GM19395 (cell line): ENCODE measurements around the gene TMEM135.
"Not testable (repeated sequence)": the region's sequence is repeated elsewhere in the genome, so short reads cannot be mapped to it uniquely, and the experiment has no call there.

Experiments used
- ATAC-seq: cut with Tn5 transposase; IDR thresholded peaks from one replicate; pipeline ENCODE4 v1.9.1; 2021; ENCODE audit warnings: mild to moderate bottlenecking, moderate library complexity; ENCODE audit not compliant: unreplicated experiment

The TMEM135 gene

DNA sequence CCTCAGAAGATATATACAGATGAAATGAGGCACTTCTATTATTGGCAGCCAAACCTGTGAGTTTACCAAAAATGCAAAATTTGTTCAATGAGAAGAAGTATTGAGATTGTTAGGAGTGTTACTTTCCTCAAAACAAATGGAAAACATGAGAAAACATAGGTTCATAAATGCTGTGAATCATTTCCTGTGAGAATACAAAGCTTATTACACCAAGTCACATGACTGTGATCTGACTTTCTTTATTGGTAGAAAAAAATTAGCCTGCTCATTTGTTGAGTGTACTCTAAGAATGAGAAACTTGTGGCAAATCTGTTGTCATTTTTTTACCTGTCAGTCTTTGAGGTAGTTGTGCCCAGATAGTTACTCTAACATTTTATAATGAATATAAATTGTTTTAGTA, 215.1 kb downstream of the TMEM135 start:
- no peak for ATAC-seq

DNA sequence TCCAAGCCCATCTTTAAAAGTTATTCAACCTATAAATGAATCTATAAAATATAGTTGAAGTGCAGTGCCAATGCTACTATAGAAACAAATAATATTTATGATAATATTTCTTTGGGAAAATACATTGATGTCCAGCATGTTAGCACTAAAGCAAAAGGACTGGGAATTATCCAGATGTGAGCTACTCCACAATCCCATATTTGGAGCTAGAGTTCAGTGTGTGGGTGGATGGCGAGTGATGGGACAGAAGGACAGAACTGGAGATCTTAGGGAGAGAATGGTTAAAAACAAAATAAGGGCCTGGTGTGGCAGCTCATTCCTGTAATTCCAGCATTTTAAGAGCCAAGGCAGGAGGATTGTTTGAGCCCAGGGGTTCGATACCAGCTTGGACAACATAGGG, 216.8 kb downstream of the TMEM135 start:
- ATAC-seq: no peak

DNA sequence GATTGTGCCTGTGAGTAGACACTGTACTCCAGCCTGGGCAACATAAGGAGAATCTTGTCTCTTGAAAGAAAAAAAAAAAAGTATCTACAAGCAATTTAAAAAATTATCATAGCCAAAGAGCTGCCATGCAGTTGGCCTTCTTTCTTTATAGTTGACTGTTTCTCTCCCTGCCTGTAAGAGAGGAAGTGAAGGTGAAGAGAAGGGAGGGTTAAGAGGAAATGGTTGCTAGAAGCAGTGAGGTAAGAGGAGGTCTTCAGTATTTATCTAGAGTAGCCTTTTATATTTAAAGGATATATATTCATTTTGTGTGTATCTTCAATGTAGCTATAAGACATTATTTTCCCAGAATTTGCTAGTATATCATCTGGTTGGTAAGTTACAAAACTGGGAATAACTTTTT, 217.9 kb downstream of the TMEM135 start:
- no peak for ATAC-seq

DNA sequence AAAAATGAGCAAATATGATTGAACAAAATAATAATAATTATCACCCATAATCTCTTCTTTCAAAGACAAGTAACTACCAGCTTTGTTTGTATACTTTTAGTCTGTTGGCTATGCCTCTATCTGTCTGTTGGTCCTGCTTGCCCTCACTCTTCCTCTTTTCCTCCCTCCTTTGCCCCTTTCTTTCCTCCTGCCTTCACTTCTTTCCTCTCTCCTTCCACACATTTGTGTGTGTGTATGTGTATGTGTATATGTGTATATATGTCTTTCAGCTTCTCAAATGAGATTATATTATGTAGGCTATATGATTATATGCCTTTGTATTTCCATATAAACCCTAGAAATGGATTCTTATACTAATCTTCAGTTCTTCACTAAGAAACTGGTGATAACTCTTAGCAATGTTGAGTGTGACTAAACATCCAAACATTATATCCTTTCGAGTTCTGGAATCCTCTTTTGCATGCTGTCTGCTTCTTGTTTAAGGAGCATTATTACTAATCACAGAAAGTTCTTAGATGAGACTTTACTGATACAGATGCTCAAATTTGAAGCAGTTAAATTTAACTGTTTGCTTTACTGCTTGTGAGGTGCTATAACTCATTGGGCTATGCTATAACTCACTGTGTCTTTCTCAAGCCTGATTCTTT, 219.1 kb downstream of the TMEM135 start:
- no peak for ATAC-seq

DNA sequence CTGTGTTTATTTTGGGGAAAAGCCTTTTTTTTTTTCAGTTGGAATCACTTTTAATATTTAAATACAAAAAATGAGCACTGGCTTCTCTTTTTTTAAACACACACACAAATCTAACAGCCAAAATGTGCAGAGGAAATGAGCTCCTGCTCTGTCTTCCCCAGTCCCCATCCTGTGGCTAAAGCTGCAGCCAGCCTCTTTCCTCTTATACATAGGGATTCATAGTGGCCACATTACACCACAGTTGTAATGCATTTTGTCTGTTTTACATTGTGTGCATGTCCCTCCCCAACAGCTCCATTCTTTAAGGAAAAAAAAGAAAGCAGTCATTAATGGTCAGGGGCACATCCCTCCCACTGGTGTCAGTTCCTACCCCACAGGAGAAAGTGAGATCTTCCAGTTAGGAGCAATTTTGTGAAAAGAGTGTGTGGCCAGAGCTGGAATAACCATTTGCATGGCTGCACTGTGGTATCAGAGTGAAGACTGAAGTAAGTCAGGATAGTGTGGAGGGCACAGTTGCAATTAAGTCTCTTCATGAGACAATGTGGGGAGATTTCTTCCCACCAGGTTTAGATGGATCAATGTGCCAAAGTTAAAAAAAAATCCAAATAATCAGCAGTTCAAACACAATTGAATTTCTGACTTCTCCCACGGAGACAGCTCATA, 220.6 kb downstream of the TMEM135 start:
- no peak for ATAC-seq

DNA sequence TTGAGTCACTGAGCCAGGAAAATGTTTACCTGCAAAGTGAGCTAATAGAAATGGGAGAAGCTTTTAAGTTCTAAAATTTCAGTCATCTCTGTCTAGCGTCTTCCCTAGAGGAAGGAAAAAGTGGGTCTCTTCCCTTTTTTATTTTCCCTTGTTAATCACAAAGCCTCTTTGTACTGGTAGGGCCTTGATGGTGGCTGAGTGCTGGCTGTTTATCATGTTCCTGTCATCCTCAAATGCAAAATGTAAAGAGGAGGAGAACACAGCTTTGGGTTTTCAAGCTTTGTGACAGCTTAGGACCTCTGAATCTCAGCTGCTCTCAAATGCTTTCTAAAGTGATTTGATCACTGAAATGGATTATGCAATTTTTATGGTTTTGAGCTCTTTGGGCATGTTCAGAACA, 222.0 kb downstream of the TMEM135 start:
- no peak for ATAC-seq

DNA sequence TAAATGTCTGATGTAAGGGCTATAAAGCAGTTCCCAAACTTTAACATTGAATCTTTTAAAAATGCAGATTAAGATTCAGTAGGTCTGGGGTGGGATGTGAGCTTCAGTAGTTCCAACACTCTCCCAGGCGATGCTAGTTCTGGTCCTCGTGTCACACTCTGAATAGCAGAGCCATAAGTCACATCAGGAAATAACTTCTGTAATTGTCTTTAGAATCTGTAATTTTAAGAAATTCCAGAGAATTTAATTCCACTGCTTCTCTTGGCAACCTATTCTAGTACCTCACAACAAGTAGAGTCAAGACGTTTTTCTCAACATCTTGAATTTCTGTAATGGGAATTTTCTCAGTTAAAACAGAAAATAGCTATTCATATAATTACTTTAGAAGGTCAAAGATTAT, 223.1 kb downstream of the TMEM135 start:
- ATAC-seq: no peak

DNA sequence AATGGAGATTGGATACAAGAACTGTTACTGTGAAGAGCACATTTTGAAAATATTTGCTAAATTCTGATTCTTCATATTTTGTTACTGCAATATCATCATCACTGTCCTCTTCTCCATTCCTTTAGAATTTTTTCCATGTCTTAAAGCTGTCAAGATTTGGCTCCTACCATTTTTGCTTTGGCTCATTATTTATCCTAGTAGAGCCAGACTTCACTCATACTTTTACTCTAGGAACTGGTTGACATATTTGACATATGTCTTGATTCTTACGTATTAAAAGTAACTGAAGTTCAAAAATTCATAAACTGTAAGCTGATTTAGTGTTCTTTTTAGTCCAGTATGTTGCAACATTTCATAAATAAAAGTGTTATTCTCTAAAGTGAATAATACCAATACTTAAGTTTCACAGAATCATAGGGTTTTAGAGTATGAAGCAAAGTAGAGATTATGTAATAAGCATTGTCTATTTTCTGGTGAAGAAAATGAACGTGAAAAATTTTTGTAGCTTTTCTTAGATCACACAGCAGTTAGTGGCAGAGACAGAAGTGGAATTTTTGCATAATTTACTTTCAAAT, 225.6 kb downstream of the TMEM135 start:
- ATAC-seq: no peak

DNA sequence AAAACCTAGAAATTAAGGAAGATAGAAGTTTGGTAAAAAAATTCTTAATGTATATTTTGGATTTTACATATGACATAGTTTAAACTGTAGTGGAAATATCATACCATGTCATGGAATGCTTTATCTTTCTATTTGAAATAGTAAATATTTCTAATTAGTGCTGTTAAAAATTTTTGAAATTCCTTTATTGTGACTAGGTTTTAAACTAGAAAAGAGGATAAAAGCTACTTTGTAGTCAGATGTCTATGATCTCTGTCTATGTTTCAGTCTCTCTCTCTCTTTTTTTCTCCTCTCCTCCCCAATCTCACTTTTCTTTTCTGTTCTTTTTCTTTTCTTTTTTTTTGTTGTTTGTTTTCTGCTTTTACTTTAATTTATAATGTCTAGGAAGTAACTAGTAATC, 226.2 kb downstream of the TMEM135 start:
- ATAC-seq: no peak

DNA sequence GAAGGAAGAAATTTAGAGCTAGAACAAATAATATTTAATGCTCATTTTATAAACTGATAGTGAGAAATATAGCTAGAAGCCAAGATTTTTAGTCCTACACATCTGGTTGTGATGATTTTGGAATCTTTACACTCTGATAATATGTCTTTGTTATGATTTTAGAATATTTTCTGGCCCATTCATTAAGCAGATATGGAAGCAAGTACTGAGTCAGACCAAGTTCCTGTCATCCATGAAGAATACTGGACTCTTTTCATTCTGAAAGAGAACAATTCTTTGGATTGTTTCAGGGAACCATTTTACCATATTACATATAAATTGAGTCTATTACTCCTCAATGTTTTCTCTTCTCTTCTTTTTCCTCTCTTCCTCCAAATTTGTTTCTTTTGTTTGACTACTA, 227.4 kb downstream of the TMEM135 start:
- no peak for ATAC-seq

DNA sequence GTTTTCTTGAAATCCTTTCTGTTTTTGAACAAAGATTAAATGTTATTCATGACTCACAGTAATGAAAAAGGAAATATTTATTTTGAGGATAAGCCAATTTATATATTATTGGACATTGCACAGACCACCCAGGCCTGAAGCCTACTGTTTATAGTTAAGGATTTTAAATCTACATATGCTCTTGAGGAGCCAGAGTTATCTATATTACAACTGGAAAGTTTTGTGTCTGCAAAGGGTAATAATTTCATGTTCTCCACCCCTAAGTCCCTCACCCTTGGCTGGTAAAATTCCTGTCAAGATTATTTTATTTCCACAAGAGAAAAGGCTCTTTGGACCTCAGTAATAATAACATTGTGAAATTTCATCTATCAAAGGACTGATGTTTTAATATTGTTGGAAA, 228.2 kb downstream of the TMEM135 start:
- ATAC-seq: no peak

DNA sequence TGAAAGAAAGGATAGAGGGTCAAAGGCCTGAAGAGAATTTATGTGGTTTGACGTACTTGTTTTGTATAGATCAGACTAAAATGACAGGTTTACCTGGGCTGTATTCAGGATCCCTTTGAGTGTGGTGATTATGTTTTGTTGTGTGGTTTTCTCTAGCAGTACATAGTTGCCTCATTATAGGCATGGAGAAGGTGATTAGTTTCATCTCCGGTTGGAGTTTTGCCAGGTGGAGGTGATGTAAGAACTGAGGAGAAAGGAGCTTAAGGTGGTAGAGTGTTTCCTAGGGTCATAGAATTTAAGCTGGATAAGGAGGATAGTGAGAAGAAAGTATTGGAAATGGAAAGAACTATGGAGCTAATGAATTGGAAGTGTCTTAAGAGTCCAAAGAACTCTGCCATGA, 229.0 kb downstream of the TMEM135 start:
- ATAC-seq: no peak

DNA sequence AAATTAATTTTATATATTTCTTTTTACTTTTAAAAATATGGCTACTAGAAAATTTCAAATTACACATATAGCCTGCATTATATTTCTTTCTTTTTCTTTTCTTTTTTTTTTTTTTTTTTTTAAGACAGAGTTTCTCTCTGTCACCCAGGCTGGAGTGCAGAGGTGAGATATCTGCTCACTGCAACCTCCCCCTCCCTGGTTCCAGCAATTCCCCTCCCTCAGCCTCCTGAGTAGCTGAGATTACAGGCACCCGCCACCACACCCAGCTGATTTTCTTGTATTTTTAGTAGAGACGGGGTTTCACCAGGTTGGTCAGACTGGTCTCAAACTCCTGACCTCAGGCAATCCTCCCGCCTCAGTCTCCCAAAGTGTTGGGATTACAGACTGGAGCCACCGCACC, 234.2 kb downstream of the TMEM135 start:
- not testable (repeated sequence) for ATAC-seq

DNA sequence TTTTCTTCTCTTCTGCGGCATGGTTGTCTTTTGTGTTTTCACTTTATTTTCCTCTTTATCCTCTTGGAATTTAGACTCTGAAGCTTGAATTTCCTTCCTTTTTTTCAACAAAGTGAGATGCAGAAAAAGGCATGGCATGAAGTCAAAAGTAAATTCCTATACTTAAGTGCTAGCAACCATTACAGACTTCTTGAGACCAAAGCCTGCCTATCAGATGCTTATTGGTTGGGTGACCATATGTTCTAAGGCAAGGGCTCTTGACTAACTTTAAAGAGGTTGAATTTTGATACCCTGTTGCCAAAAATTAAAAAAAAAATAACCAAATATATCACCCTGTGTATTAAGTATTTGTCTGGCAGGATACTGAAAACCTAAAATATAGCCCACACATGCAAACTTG, 237.4 kb downstream of the TMEM135 start:
- no peak for ATAC-seq

DNA sequence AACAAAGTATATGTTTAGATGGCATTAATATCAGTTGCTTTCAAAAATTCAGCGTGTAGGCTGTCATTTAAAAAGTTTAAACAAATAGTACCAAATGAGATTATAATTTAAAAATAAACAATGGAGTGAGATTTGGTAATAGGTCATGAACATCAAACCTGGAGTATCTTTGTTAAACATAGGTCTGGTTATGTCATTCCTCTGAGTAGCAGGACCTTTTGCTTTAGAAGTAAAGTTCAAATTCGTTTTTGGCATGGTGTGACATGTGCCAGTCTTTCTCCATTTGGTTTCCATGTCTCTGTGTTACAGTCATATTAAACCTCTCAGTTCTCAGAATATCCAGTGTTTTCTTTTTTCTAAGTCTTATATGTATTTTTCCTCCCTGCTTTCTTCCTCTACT, 242.4 kb downstream of the TMEM135 start:
- no peak for ATAC-seq

DNA sequence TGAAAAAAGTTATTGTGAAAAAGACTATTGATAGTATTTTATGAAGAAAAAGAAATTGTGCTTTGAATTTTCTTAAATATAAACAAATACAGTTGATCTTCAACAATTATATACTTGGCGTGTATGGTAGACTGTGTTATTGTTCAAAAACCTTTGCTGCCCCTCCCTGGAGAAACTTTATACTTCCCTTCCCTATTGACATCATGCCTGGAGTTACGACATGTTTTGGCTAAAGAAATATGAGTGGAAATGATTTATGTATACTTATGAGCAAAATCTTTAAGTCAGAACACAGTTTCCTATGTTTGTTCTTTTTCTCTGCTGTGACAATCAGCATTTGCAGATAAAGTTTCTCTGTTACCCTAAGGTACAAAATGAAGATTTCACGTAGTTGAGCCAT, 243.8 kb downstream of the TMEM135 start:
- ATAC-seq: no peak

DNA sequence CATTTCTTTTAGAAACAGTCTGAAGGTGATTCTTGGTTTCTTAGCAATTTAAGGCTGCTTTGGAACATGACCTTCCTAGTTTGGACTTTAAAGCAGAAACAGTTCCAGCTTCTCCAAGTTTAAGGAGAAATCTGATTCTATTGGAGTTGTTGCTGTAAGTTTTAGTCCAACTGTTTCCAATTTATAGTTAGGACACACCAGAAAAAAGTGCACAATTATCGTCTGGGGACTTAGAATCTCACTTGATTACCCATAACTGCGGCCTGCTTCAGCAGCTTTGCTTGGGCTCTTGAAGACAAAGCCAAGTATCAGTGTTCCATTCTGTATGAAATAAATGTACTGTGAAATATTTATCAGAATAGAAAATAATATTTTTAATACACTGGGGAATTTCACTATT, 246.6 kb downstream of the TMEM135 start:
- ATAC-seq: no peak

DNA sequence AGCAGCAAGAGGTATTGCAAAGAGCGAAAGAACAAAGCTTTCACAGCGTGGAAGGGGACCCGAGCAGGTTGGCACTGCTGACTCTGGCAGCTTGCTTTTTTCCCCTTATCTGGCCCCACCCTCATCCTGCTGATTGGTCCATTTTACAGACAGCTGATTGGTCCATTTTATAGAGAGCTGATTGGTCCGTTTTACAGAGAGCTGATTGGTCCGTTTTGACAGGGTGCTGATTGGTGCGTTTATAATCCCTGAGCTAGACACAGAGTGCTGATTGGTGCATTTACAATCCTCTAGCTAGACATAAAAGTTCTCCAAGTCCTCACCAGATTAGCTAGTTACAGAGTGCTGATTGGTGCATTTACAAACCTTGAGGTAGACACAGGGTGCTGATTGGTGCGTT, 247.9 kb downstream of the TMEM135 start:
- not testable (repeated sequence) for ATAC-seq

DNA sequence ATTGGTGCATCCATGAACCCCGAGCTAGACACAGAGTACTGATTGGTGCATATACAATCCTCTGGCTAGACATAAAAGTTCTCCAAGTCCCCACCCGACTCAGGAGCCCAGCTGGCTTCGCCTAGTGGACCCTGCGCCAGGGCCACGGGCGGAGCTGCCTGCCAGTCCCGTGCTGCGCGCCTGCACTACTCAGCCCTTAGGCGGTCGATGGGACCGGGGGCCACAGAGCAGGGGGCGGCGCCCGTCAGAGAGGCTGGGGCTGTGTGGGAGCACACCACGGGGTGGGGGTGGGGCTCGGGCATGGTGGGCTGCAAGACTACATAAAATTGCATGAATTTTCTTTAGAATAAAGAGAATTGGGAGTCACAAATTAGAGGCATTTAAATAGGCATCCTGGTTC, 248.6 kb downstream of the TMEM135 start:
- ATAC-seq: no peak

DNA sequence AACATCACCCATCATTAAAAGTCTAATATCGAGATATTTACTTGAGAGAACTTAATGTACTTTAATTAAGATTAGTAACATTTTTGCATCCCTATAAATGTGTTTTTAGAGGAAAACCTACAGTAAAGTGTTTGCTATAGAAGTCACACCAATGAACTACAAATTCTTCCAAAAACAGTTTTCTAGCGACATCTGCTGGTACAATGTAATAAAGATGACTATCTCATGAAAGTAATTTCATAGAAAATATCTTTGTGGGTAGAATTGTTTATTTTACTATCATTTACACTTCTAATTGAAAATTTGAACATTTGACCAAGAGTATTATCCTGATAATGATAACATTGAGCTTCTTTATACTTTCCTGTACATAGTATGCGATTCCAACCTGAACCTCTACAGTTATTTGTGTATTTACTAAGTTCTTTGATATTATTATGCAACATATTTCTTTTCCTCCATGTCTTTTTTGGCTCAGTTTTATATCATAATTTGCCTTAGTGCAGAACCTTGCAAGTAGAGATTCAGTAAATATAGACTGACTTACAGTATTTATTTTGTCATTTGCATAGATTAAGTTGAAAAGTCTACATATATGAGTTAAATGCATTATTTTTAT, 252.7 kb downstream of the TMEM135 start:
- ATAC-seq: no peak

DNA sequence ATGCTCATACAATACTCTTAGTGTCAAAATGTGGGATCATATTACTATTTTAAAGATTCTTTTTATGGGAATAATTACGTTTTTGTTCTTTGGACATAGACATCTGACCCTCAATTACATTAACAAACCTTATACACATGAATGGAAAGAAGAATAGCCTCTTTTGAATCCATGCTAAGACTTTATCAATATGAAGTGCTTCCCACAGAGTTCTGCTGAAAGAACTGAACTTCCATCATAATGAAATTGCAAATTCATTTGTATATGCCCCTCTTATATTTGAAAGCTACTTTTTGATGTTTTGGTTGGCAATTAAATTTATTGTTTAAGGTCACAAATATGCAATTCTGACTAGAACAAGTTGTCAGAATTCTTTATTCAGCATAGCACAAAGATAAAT, 254.9 kb downstream of the TMEM135 start:
- no peak for ATAC-seq

DNA sequence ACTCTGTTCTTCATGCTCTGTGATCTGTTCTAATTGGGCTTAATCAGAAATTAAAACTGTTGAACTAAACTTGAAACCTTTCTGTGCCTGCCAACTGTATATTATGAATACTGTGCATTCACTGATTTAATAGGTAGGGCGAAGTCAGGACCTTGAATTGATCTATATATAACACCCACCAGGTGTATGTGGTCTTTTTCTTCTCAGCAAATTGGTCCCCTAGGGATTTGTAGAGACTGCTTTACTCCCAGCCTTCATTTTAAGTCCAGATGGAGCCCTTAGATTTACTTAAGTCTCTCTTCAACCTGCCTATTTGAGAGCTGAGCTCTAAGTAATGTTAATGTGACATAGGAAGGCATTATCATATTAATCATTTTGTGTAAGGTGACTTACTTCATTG, 257.5 kb downstream of the TMEM135 start:
- ATAC-seq: no peak
